Naive thymus-derived CD4-positive, alpha-beta T cell (primary cell): ENCODE data around the gene DIAPH1. TPM values are rescaled to one million over a fixed set of nuclear protein-coding genes. Genes with fewer than 3 reads are reported as not detected.
A peak's percentile ranks its signal among the peaks of the same experiment; 100 is the strongest.

Experiments used
- ATAC-seq: fragments of 150-1000 bp; cut with Tn5 transposase; 2 replicates; pipeline ENCODE4 v1.10.0; 2021; ENCODE audit warnings: mild to moderate bottlenecking, moderate library complexity
- CTCF ChIA-PET: fragments of 350-600 bp; sonication (Branson Sonifier 250); formaldehyde crosslinking; loops from one replicate; lab custom pipeline; 2021; ENCODE audit warnings: antibody characterized with exemption; lab: Charles Lee
- POLR2A ChIA-PET: fragments of 350-600 bp; sonication (Branson Sonifier 250); formaldehyde crosslinking; loops from one replicate; lab custom pipeline; 2021; ENCODE audit warnings: antibody characterized with exemption, inconsistent platforms; lab: Charles Lee
- DNase-seq, 9 donors: peaks; one replicate each; pipeline versions ENCODE4 v3.0.0 to v3.0.0-alpha.2; 2020 to 2022; ENCODE audit warnings: mixed read lengths in 1 of 9
- H3K27ac ChIP-seq: one replicate; pipeline ENCODE4 v1.7.0; 2013; ENCODE audit warnings: mild to moderate bottlenecking, low read depth, low read length, moderate library complexity
- H3K27me3 ChIP-seq, 2 donors: one replicate each; pipeline ENCODE4 v1.7.0; 2013; ENCODE audit warnings: low read length in 2 of 2, mild to moderate bottlenecking in 2 of 2, moderate library complexity in 2 of 2; ENCODE audit not compliant: control insufficient read depth in 2 of 2, insufficient read depth in 2 of 2
- H3K36me3 ChIP-seq, 3 experiments: 1 replicate in 2 of 3; 2 replicates in 1 of 3; pipeline ENCODE4 v1.7.0; 2013; ENCODE audit warnings: low read length in 3 of 3, mild to moderate bottlenecking in 3 of 3, moderate library complexity in 1 of 3; ENCODE audit not compliant: insufficient read depth in 3 of 3, control insufficient read depth in 2 of 3
- H3K4me1 ChIP-seq, 2 donors: one replicate each; pipeline ENCODE4 v1.7.0; 2013; ENCODE audit warnings: low read length in 2 of 2, mild to moderate bottlenecking in 2 of 2, moderate library complexity in 1 of 2; ENCODE audit not compliant: control insufficient read depth in 2 of 2, insufficient read depth in 2 of 2
- H3K4me3 ChIP-seq: 2 replicates; pipeline ENCODE4 v1.7.0; 2013; ENCODE audit warnings: mild to moderate bottlenecking, low read length
- H3K9me3 ChIP-seq, 3 experiments: 1 replicate in 2 of 3; 2 replicates in 1 of 3; pipeline ENCODE4 v1.7.0; 2013; ENCODE audit warnings: low read length in 3 of 3; ENCODE audit not compliant: control insufficient read depth in 2 of 3
- H3K27ac Mint-ChIP-seq, 9 donors: one replicate each; pipeline ENCODE4 v1.8.0; 2020 to 2022; ENCODE audit warnings: mixed read lengths in 9 of 9, mild to moderate bottlenecking in 8 of 9, moderate library complexity in 5 of 9, inconsistent platforms in 2 of 9
- H3K27me3 Mint-ChIP-seq, 5 donors: one replicate each; pipeline ENCODE4 v1.8.0; 2021 to 2022; ENCODE audit warnings: mixed read lengths in 5 of 5, mild to moderate bottlenecking in 1 of 5
- H3K36me3 Mint-ChIP-seq, 5 donors: one replicate each; pipeline ENCODE4 v1.8.0; 2020 to 2022; ENCODE audit warnings: mixed read lengths in 5 of 5, mild to moderate bottlenecking in 3 of 5, inconsistent platforms in 1 of 5
- H3K4me1 Mint-ChIP-seq, 7 donors: one replicate each; pipeline ENCODE4 v1.8.0; 2020 to 2022; ENCODE audit warnings: mixed read lengths in 7 of 7, mild to moderate bottlenecking in 3 of 7, inconsistent platforms in 1 of 7
- H3K4me3 Mint-ChIP-seq, 10 donors: one replicate each; pipeline ENCODE4 v1.8.0; 2020 to 2022; ENCODE audit warnings: mild to moderate bottlenecking in 10 of 10, mixed read lengths in 10 of 10, moderate library complexity in 6 of 10, inconsistent platforms in 2 of 10
- H3K9me3 Mint-ChIP-seq, 11 donors: one replicate each; pipeline ENCODE4 v1.8.0; 2020 to 2022; ENCODE audit warnings: mixed read lengths in 11 of 11, mild to moderate bottlenecking in 4 of 11, inconsistent platforms in 1 of 11, moderate library complexity in 1 of 11
- intact Hi-C, 2 donors: fragments of 100-400 bp; cut with micrococcal nuclease; formaldehyde crosslinking; loops; one replicate each; pipeline ENCODE4 v1.15.1; 2023
- polyA plus RNA-seq, 2 donors: library from polyadenylated mRNA; unstranded; fragments of 300-500 nt; fragmentation: Illumina TruSeq; gene quantifications; one replicate each; pipeline ENCODE4 v1.2.3, GENCODE V29; 2021
- total RNA-seq, 6 experiments: library from RNA in 5 of 6; stranded (reverse) in 5 of 6; gene quantifications; 1 replicate in 5 of 6; 2 replicates in 1 of 6; pipeline ENCODE4 v1.2.3 and lab custom pipeline; 2021 to 2026

The DIAPH1 gene
- total and polyA plus RNA-seq, 7 experiments from 2014 or later, result 89.7 to 278 (median 172) TPM

GRCh38 chr5:141608557-141608956 is 10.2 kb downstream of the DIAPH1 start:
- Mint-ChIP-seq H3K4me1 (peaks cover 74 to 97% (median 89%) of the 10 kb centered on the region in 7 donors), H3K9me3 (peaks cover 0 to 2% (median 0%) of the 10 kb centered on the region in 11 donors), H3K4me3 (peak overlapping the region; percentile 23 to 86 (median 70)), H3K27me3 (no peaks in the 10 kb centered on the region), H3K36me3 (peaks cover 4 to 39% (median 10%) of the 10 kb centered on the region in 5 donors), H3K27ac (peak overlapping the region; percentile 83 to 96 (median 89))
- DNase-seq (no peak), ATAC-seq (no peak)
- H3K4me3 ChIP-seq, result peak overlapping the region; percentile 1
- POLR2A ChIA-PET, result interaction anchor here (0.7 to 5.4 kb wide), 5 partner anchors 9 to 75 kb away, joined by 3 to 71 read pairs (median 7); partner anchors contain the start of genes DIAPH1 and RELL2
- H3K9me3 ChIP-seq, result no peaks in the 10 kb centered on the region
- H3K4me1 ChIP-seq, result peaks cover 79 to 85% of the 10 kb centered on the region in 2 donors
- H3K36me3 ChIP-seq, result no peaks in the 10 kb centered on the region
- peak overlapping the region; percentile 72 for H3K27ac ChIP-seq
- intact Hi-C loops, result loop anchor here (5.0 to 10.0 kb wide), 2 partner anchors 44 to 1396 kb away; partner anchors contain the start of gene FCHSD1 (in 1 of the 2)
- CTCF ChIA-PET, result interaction anchor here (0.7 to 4.2 kb wide), 4 partner anchors 9 to 1748 kb away, joined by 3 to 43 read pairs (median 14); partner anchors contain the start of gene DIAPH1
- H3K27me3 ChIP-seq, result no peaks in the 10 kb centered on the region

DNA sequence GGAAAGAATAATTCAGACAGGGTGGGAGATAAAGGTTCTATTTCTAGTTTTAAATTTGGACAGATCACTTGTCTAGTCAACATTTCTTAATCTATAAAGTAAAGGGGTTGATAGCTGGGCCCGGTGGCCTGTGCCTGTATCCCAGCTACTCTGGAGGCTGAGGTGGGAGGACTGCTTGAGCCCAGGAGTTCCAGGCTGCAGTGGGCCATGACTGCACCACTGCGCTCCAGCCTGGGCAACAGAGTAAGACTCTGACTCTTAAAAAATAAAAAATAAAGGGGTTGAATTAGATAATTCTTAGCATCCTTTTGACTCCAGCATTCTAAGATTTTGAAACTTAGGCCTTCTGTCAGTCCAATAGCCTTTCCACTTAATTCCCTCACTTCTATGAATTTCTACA is 10.8 kb downstream of the DIAPH1 start:
- intact Hi-C loops, result loop anchor here (5.0 to 10.0 kb wide), 2 partner anchors 44 to 1397 kb away; partner anchors contain the start of gene FCHSD1 (in 1 of the 2)
- peaks cover 69 to 97% (median 89%) of the 10 kb centered on the region in 7 donors for H3K4me1 Mint-ChIP-seq
- POLR2A ChIA-PET, result interaction anchor here (2.0 to 5.4 kb wide), 4 partner anchors 10 to 29 kb away, joined by 5 to 71 read pairs (median 22); partner anchors contain the start of genes DIAPH1 and RELL2

DNA sequence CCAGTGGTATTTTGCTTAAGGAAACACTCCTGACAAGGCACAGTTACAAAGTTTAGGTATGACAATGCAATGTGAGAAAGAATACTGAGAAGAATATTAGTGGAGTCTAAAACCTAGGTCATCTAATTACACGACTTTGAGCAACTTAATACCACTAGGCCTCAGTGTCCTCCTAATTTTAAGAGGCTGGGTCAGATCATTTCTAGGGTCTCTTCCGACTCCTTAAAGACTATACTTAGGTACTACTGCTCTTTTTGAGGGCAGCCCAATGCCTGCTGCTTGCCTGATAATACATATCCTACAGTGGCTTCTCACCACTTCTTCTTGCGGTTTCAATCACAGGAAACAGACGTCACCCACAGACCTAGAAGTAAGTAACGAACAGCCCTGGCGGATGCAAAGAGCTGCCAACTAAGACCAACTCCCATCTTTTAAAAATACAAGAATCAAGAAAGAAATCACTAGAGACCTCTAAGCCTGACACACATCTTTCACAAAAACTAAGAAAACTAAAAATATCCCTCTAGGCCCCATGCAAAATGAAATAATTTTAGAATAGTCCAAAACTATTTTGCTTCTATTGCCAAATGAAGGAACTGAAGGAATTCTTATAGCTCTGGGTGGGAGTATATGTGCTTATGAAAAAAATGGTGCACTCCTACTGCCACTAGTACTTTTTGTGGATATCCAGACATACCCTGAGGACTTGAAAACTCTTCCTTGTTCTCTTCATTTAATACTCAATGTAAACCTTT is 13.1 kb downstream of the DIAPH1 start:
- no peaks in the 10 kb centered on the region for H3K36me3 ChIP-seq
- Mint-ChIP-seq H3K27ac (peak overlapping the region; percentile 83 to 96 (median 89)), H3K36me3 (peaks cover 0 to 33% (median 5%) of the 10 kb centered on the region in 5 donors), H3K9me3 (peaks cover 0 to 2% (median 0%) of the 10 kb centered on the region in 11 donors), H3K27me3 (no peaks in the 10 kb centered on the region), H3K4me3 (peak overlapping the region; percentile 13 to 88 (median 80)), H3K4me1 (peaks cover 60 to 97% (median 90%) of the 10 kb centered on the region in 7 donors)
- H3K27me3 ChIP-seq, result no peaks in the 10 kb centered on the region
- no peaks in the 10 kb centered on the region for H3K9me3 ChIP-seq
- intact Hi-C loops, result loop anchor here (1.0 to 10.0 kb wide), 6 partner anchors 8 to 1399 kb away; partner anchors contain the start of genes HDAC3 (in 2 of the 2), RELL2 (in 2 of the 2) and FCHSD1 (in 1 of the 2)
- POLR2A ChIA-PET, result interaction anchor here (0.6 to 5.4 kb wide), 6 partner anchors 8 to 31 kb away, joined by 3 to 71 read pairs (median 12); partner anchors contain the start of genes DIAPH1, HDAC3 and RELL2
- H3K27ac ChIP-seq, result peak overlapping the region; percentile 72
- H3K4me1 ChIP-seq, result peaks cover 86 to 87% of the 10 kb centered on the region in 2 donors
- CTCF ChIA-PET, result interaction anchor here (1.2 to 4.2 kb wide), 4 partner anchors 9 to 14 kb away, joined by 4 to 43 read pairs (median 6); partner anchors contain the start of gene DIAPH1
- peak in 8 of 9 donors; percentile 60 to 90 (median 88) for DNase-seq
- peak; percentile 95 for ATAC-seq
- H3K4me3 ChIP-seq, result peak overlapping the region; percentile 37

More for the DNA sequence above, 10.8 kb downstream of the DIAPH1 start:
- Histone ChIP-seq H3K4me1 (peaks cover 79 to 86% of the 10 kb centered on the region in 2 donors), H3K4me3 (peak overlapping the region; percentile 1), H3K36me3 (no peaks in the 10 kb centered on the region), H3K27me3 (no peaks in the 10 kb centered on the region), H3K9me3 (no peaks in the 10 kb centered on the region), H3K27ac (peak overlapping the region; percentile 72)
- peaks cover 4 to 37% (median 10%) of the 10 kb centered on the region in 5 donors for H3K36me3 Mint-ChIP-seq
- peaks cover 0 to 2% (median 0%) of the 10 kb centered on the region in 11 donors for H3K9me3 Mint-ChIP-seq
- H3K27me3 Mint-ChIP-seq, result no peaks in the 10 kb centered on the region
- H3K4me3 Mint-ChIP-seq, result peak overlapping the region; percentile 43 to 86 (median 76)
- DNase-seq (no peak), ATAC-seq (no peak)
- CTCF ChIA-PET, result interaction anchor here (1.0 to 4.2 kb wide), 4 partner anchors 8 to 16 kb away, joined by 3 to 43 read pairs (median 14); partner anchors contain the start of gene DIAPH1
- peak overlapping the region; percentile 83 to 96 (median 89) for H3K27ac Mint-ChIP-seq

DNA sequence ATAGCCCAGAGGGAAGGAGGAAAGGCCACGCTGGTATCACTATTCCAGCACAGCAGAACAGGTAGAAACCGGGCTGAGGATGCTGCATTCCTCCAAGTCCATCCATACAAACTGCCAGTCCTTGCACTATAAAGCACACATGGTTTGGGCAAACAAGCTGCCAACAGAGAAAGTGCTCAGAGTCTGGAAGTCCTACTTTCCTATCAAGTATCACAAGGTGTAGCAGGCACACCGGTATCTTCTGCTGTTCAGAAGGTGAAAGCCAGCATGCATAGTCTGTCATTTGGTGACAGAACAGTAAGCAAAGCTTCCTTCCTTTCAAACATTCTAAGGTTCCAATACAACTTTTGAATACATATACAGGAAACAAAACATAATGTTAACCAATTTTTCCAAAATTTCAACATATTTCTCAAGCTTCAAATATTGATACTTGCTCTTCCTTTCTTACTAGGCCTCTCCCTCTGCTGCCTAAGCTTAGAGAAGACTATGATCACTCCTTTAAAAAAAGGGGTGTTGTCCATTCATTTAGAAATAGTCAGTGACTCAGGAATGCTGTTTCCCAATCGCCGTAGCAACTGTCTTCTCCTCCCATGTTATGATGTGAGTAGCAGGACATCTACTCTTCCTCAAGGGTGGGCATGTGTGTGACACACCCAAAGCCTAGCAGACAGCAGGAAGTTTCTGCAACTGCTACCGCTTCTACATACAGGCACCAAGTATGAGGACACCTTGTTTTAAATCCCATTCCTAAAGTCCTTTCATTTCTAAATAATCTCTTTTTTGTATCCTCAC is 14.7 kb downstream of the DIAPH1 start:
- ATAC-seq (peak; percentile 68), DNase-seq (no peak)
- no peaks in the 10 kb centered on the region for H3K27me3 ChIP-seq
- H3K4me1 ChIP-seq, result peaks cover 85 to 95% of the 10 kb centered on the region in 2 donors
- no peaks in the 10 kb centered on the region for H3K36me3 ChIP-seq
- Mint-ChIP-seq H3K4me3 (peak overlapping the region; percentile 59 to 89 (median 78)), H3K9me3 (no peaks in the 10 kb centered on the region), H3K36me3 (peaks cover 0 to 27% (median 5%) of the 10 kb centered on the region in 5 donors), H3K4me1 (peaks cover 56 to 98% (median 95%) of the 10 kb centered on the region in 7 donors), H3K27ac (peak overlapping the region; percentile 86 to 99 (median 89)), H3K27me3 (no peaks in the 10 kb centered on the region)
- peak overlapping the region; percentile 72 for H3K27ac ChIP-seq
- peak overlapping the region; percentile 41 for H3K4me3 ChIP-seq
- H3K9me3 ChIP-seq, result no peaks in the 10 kb centered on the region
- intact Hi-C loops, result loop anchor here (5.0 to 10.0 kb wide), 2 partner anchors 273 to 1401 kb away; partner anchors contain the start of gene PCDH1 (in 1 of the 2)
- ChIA-PET POLR2A (interaction anchor here (0.9 to 5.4 kb wide), 5 partner anchors 11 to 366 kb away, joined by 3 to 68 read pairs (median 5); partner anchors contain the start of genes DIAPH1, HDAC3, RELL2 and TAF7), CTCF (interaction anchor here (0.9 to 4.9 kb wide), 6 partner anchors 11 to 32 kb away, joined by 3 to 46 read pairs (median 10); partner anchors contain the start of genes DIAPH1, HDAC3 and RELL2)

DNA sequence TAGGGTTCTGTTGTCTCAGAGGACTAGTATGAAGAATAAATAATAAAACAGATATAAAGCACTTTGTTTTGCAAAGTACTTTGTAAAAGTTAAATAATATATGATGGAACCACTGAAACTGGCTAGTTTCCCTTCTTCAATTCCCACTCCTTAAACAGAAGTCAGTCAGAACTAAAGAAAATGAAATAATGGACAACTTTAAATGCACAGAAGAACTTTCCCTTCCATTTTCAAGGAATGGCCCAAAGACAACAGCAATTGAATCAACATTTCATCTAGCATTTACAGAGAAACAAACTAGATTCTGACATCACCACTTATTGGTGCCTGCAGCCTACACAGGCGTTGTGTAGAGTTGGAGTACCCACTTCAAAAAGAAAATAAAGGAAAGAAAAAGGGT is 16.2 kb downstream of the DIAPH1 start:
- H3K27ac Mint-ChIP-seq, result peak overlapping the region; percentile 82 to 96 (median 93)
- Histone ChIP-seq H3K9me3 (no peaks in the 10 kb centered on the region), H3K36me3 (no peaks in the 10 kb centered on the region), H3K4me3 (no peak overlapping the region), H3K27ac (peak overlapping the region; percentile 72), H3K27me3 (no peaks in the 10 kb centered on the region), H3K4me1 (peaks cover 85 to 93% of the 10 kb centered on the region in 2 donors)
- DNase-seq (no peak), ATAC-seq (no peak)
- no peaks in the 10 kb centered on the region for H3K9me3 Mint-ChIP-seq
- intact Hi-C loops, result loop anchor here (5.0 to 10.0 kb wide), 2 partner anchors 275 to 1402 kb away; partner anchors contain the start of gene PCDH1 (in 1 of the 2)
- peak overlapping the region; percentile 36 to 86 (median 64) for H3K4me3 Mint-ChIP-seq
- no peaks in the 10 kb centered on the region for H3K27me3 Mint-ChIP-seq
- H3K36me3 Mint-ChIP-seq, result peaks cover 0 to 21% (median 3%) of the 10 kb centered on the region in 5 donors
- ChIA-PET CTCF (interaction anchor here (0.6 to 4.9 kb wide), 6 partner anchors 9 to 265 kb away, joined by 3 to 46 read pairs (median 10); partner anchors contain the start of gene DIAPH1), POLR2A (interaction anchor here (1.7 to 4.4 kb wide), 3 partner anchors 10 to 34 kb away, joined by 5 to 68 read pairs (median 12); partner anchors contain the start of genes DIAPH1, HDAC3 and RELL2)
- H3K4me1 Mint-ChIP-seq, result peaks cover 58 to 98% (median 95%) of the 10 kb centered on the region in 7 donors
